GM21528 (cell line): ENCODE results near the gene C2orf68.
A peak's percentile ranks its signal among the peaks of the same experiment; 100 is the strongest.
"Not testable (repeated sequence)": the region's sequence is repeated elsewhere in the genome, so short reads cannot be mapped to it uniquely, and the experiment has no call there.

ENCODE experiments used
- ATAC-seq: cut with Tn5 transposase; IDR thresholded peaks from one replicate; pipeline ENCODE4 v1.9.1; 2021; ENCODE audit warnings: mild to moderate bottlenecking, moderate library complexity; ENCODE audit not compliant: unreplicated experiment, low FRiP score

The C2orf68 gene

GRCh38 chr2:85611705-85612587 is at the start of gene C2orf68:
C2orf68 (minus strand) TSS chr2:85612066; CDS start chr2:85611984, 82 bp downstream.
- ATAC-seq = peak; percentile 67

DNA sequence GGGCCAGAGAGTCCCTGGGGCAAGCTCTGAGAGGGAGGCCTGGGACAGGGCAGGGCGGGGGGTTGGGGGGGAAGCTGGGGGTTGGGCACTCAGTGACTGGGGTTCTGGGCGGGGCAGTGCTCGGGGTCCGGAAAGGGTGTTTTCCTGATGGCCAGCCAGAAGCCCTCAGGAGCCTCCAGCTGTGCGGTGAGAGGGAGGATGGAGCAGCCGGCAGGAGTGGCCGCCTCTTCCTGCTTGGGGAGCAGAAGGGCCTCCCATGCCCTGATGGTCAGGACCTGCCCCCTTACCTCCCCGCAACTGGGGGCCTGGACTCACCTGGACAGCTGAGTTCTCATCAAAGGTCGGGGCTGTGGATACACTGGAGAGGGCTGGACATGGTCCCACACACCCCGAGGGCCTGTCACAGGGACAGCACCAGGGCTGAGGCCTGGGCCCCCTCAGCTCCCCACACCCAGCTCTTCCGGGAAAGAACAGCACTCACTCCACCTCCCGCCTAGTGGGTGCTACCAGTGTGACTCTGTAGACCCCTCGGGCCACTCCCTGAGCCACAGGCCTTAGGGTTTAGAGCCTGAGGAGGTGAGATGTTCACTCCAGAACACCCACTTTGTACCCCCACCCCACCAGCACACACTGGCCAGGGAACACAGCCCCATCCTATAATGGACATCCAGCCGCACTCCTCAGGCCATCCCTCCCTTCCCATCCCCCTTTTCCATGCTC is 49.4 kb upstream of the C2orf68 start:
- no peak for ATAC-seq

- ATAC-seq = no peak
Observed at GRCh38 chr2:85660725-85661124, 48.9 kb upstream of the C2orf68 start.

GRCh38 chr2:85660301-85660700 is 48.4 kb upstream of the C2orf68 start:
- not testable (repeated sequence) for ATAC-seq

- no peak for ATAC-seq
Observed at GRCh38 chr2:85659324-85659981, 47.6 kb upstream of the C2orf68 start.

DNA sequence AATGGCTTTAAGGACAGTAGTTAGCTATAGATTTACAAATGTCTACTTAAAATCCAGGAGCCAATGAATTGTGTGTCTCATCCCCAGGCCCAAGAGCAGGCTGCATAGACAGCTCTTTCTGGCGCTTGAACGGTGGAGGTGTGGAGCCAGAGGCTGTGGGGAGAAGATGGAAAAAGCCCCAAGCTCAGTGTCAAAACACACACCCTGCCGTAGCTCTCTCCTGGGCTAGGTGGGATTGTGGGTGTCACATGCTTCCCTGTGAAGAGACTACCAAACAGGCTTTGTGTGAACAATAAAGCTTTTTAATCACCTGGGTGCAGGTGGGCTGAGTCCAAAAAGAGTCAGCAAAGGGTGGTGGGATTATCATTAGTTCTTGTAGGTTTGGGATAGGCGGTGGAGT is 45.5 kb upstream of the C2orf68 start:
- not testable (repeated sequence) for ATAC-seq

GRCh38 chr2:85656468-85656867 is 44.6 kb upstream of the C2orf68 start:
- ATAC-seq = no peak

DNA sequence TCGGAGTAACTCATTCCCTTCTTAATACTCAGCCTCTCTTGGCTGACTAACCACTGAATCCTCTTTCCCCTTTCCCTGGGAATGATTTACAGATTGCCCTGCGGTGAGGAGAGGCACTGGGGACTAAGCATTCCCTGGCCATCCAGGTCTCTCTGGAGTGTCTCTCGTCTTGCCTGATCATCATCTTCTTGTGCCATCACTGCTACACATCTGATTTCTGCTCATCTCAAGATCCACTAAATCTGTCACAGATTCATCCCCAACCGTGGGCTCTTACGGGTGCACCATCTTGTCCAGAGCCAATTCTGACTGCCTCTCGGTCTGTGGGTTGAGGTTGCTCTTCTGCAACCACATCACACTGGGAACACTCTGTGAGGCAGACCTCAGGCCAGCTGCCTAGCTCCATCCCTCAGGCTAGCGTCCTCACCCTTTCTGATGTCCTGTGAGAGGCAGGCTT is 44.1 kb upstream of the C2orf68 start:
- ATAC-seq = no peak

DNA sequence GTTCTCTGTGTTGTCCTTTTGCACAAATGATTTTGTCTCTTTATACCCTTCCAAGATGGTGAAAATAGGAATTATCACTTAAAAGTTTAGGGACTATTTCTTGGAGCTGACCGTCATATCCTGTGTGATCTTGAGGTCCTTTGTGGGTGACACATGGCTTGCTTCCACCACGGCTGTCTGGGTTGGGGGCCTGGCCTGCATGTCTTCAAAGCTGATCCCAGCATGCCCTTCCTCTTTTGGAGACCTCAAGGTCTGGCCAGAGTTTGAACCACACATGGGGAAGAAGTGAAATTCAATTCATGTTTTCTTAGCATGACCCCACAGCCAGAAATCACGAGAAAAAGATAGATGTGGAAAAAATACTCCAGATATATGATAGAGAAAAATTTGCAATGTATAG is 42.1 kb upstream of the C2orf68 start:
- no peak for ATAC-seq

DNA sequence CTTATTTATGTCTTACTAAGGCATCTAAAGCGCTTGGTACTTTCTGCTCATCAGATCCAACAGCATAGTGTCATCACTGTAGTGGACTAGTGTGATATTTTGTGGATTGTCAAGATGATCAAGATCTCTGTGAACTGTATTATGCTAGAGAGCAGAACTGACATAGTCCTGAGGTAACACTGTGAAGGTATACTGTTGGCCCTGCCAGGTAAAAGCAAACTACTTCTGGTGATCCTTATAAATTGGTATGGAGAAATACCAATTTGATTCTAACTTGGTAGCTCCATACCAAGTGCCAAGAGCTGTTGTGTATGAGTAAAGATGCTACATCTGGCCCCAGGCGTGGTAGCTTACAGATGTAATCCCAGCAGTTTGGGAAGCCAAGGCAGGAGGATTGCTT is 40.2 kb upstream of the C2orf68 start:
- ATAC-seq = no peak

DNA sequence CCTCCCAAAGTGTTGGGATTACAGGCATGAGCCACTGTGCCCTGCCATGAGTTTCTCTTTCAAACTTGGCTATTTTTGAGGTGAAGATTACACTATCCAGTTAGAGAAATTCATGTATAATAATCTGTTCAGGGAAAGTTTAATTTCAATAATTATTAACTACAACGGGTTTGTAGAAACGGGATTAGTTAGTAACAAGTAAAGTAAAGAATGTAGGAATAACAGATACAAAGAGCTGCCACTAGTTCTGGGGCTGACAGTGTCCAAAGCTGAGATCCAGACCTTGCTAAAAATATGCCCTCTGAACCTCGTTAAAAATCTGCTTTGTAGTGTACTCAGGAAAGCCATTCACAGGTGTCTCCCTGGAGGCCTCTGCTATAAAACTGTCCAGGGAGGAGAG is 39.2 kb upstream of the C2orf68 start:
- no peak for ATAC-seq

GRCh38 chr2:85650456-85650855 is 38.6 kb upstream of the C2orf68 start:
- no peak for ATAC-seq

- ATAC-seq = no peak
Observed at GRCh38 chr2:85649201-85650190, 37.6 kb upstream of the C2orf68 start.

GRCh38 chr2:85648619-85649018 is 36.8 kb upstream of the C2orf68 start:
- ATAC-seq = no peak

DNA sequence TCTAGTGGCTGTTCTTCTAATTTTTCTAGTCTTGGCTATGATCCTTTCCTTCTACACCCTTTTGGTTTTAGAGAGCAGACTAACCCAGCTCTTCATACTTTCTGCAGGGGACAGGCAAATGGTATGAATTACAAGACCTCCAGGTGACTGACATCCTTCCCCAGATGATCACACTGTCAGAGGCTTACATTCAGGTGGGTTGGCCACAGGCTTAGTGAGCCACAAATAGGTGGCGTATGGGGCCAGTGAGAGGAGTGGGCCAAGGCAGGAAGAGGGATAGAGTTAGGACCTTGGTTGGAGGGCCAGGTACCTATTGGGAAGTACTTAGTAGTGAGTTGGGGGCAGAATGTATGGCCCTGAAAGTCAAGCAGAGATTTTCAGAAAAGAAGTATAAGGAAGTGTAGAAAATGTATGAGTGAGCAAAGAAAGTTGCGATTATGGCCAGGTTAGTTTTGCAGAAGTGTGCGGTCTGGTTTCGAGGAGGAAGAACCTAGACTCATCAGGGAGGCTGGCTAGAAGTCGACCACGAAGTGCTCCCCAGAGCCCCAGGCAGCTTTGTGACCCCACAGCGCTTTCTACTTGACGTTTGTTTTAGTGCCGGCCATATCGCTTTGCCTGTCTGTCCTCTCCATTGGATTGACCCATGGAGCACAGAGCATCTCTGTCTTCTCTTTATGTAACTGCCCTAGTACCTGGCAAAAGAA is 36.1 kb upstream of the C2orf68 start:
- peak; percentile 70 for ATAC-seq

- no peak for ATAC-seq
Observed at GRCh38 chr2:85646166-85646565, 34.3 kb upstream of the C2orf68 start.

- no peak for ATAC-seq
Observed at GRCh38 chr2:85644909-85645308, 33.0 kb upstream of the C2orf68 start.

GRCh38 chr2:85642725-85643124 is 30.9 kb upstream of the C2orf68 start:
- ATAC-seq = no peak

GRCh38 chr2:85635636-85636035 is 23.8 kb upstream of the C2orf68 start:
- ATAC-seq = no peak
